ENCODE measurements around the gene PROS1. TPM values are rescaled to one million over a fixed set of nuclear protein-coding genes. Genes with fewer than 3 reads are reported as not detected.
"Not testable (repeated sequence)": the region's sequence is repeated elsewhere in the genome, so short reads cannot be mapped to it uniquely, and the experiment has no call there.

PROS1 gene
- total RNA-seq, 2 experiments from 2014 or later = not detected

GRCh38 chr3:93969997-93970396 is 3.7 kb downstream of the PROS1 start:
- Histone ChIP-seq H3K27ac (ENCODE audit: low read depth in 1 of 2, low read length in 2 of 2) (no peak overlapping the region), H3K9me3 (ENCODE audit: control insufficient read depth in 1 of 2, insufficient read depth in 1 of 2, low read length in 2 of 2) (no peaks in the 10 kb centered on the region), H3K4me3 (ENCODE audit: low read length) (no peak overlapping the region), H3K36me3 (ENCODE audit: insufficient read depth, low read length) (no peaks in the 10 kb centered on the region), H3K27me3 (ENCODE audit: control insufficient read depth in 1 of 2, insufficient read depth in 2 of 2, low read length in 2 of 2) (peaks cover 3 to 11% of the 10 kb centered on the region in 2 experiments), H3K4me1 (ENCODE audit: insufficient read depth, low read length) (peaks cover 10% of the 10 kb centered on the region)
- Mint-ChIP-seq H3K36me3 (ENCODE audit: low read depth) (no peaks in the 10 kb centered on the region), H3K27me3 (peaks cover 18% of the 10 kb centered on the region), H3K9me3 (no peaks in the 10 kb centered on the region), H3K27ac (no peak overlapping the region), H3K4me1 (ENCODE audit: low read depth) (peaks cover 12% of the 10 kb centered on the region), H3K4me3 (no peak overlapping the region)
- intact Hi-C loops (cut with DNase I, micrococcal nuclease) = no loop called here
- no peak for TF ChIP-seq CTCF (IDR thresholded peaks at IDR 0.05)
- ChIA-PET POLR2A (no interaction called here), CTCF (no interaction called here)
- ATAC-seq (ENCODE audit: poor library complexity) (no peak), DNase-seq (no peak)

GRCh38 chr3:93969443-93969842 is 4.3 kb downstream of the PROS1 start:
- no peak overlapping the region for H3K27ac Mint-ChIP-seq
- intact Hi-C loops (cut with DNase I, micrococcal nuclease) = no loop called here
- H3K9me3 ChIP-seq (ENCODE audit: control insufficient read depth in 1 of 2, insufficient read depth in 1 of 2, low read length in 2 of 2) = no peaks in the 10 kb centered on the region
- H3K9me3 Mint-ChIP-seq = no peaks in the 10 kb centered on the region
- H3K4me3 ChIP-seq (ENCODE audit: low read length) = no peak overlapping the region
- H3K4me1 Mint-ChIP-seq (ENCODE audit: low read depth) = peaks cover 12% of the 10 kb centered on the region
- DNase-seq = no peak
- no peak for ATAC-seq (ENCODE audit: poor library complexity)
- ChIA-PET CTCF (no interaction called here), POLR2A (no interaction called here)
- H3K4me1 ChIP-seq (ENCODE audit: insufficient read depth, low read length) = peaks cover 10% of the 10 kb centered on the region
- H3K36me3 ChIP-seq (ENCODE audit: insufficient read depth, low read length) = no peaks in the 10 kb centered on the region
- no peak for TF ChIP-seq CTCF (IDR thresholded peaks at IDR 0.05)
- H3K27ac ChIP-seq (ENCODE audit: low read depth in 1 of 2, low read length in 2 of 2) = no peak overlapping the region
- no peaks in the 10 kb centered on the region for H3K36me3 Mint-ChIP-seq (ENCODE audit: low read depth)
- no peak overlapping the region for H3K4me3 Mint-ChIP-seq
- peaks cover 22% of the 10 kb centered on the region for H3K27me3 Mint-ChIP-seq
- peaks cover 3 to 11% of the 10 kb centered on the region in 2 experiments for H3K27me3 ChIP-seq (ENCODE audit: control insufficient read depth in 1 of 2, insufficient read depth in 2 of 2, low read length in 2 of 2)

GRCh38 chr3:93965106-93965505 is 8.6 kb downstream of the PROS1 start:
- CTCF ChIA-PET; H3K27ac ChIP-seq (ENCODE audit: low read depth in 1 of 2, low read length in 2 of 2); DNase-seq; intact Hi-C loops (cut with DNase I, micrococcal nuclease); H3K9me3 Mint-ChIP-seq; H3K4me1 ChIP-seq (ENCODE audit: insufficient read depth, low read length); H3K9me3 ChIP-seq (ENCODE audit: control insufficient read depth in 1 of 2, insufficient read depth in 1 of 2, low read length in 2 of 2); ATAC-seq (ENCODE audit: poor library complexity); H3K4me3 Mint-ChIP-seq; H3K27me3 Mint-ChIP-seq; H3K36me3 Mint-ChIP-seq (ENCODE audit: low read depth); H3K4me3 ChIP-seq (ENCODE audit: low read length); H3K27ac Mint-ChIP-seq; H3K27me3 ChIP-seq (ENCODE audit: control insufficient read depth in 1 of 2, insufficient read depth in 2 of 2, low read length in 2 of 2); H3K36me3 ChIP-seq (ENCODE audit: insufficient read depth, low read length); H3K4me1 Mint-ChIP-seq (ENCODE audit: low read depth): not testable (repeated sequence)
- POLR2A ChIA-PET = interaction anchor here (0.7 kb wide), 1 partner anchor 12 kb away, joined by 3 read pairs; no protein-coding TSS in a partner anchor

GRCh38 chr3:93962798-93963197 is 10.9 kb downstream of the PROS1 start:
- no peak overlapping the region for H3K4me3 Mint-ChIP-seq
- DNase-seq (no peak), ATAC-seq (ENCODE audit: poor library complexity) (no peak)
- Histone ChIP-seq H3K4me3 (ENCODE audit: low read length) (no peak overlapping the region), H3K36me3 (ENCODE audit: insufficient read depth, low read length) (no peaks in the 10 kb centered on the region), H3K9me3 (ENCODE audit: control insufficient read depth in 1 of 2, insufficient read depth in 1 of 2, low read length in 2 of 2) (no peaks in the 10 kb centered on the region), H3K4me1 (ENCODE audit: insufficient read depth, low read length) (no peaks in the 10 kb centered on the region), H3K27me3 (ENCODE audit: control insufficient read depth in 1 of 2, insufficient read depth in 2 of 2, low read length in 2 of 2) (no peaks in the 10 kb centered on the region), H3K27ac (ENCODE audit: low read depth in 1 of 2, low read length in 2 of 2) (no peak overlapping the region)
- H3K4me1 Mint-ChIP-seq (ENCODE audit: low read depth) = no peaks in the 10 kb centered on the region
- H3K27me3 Mint-ChIP-seq = peaks cover 16% of the 10 kb centered on the region
- H3K9me3 Mint-ChIP-seq = no peaks in the 10 kb centered on the region
- H3K27ac Mint-ChIP-seq = no peak overlapping the region
- no peaks in the 10 kb centered on the region for H3K36me3 Mint-ChIP-seq (ENCODE audit: low read depth)
- ChIA-PET POLR2A (no interaction called here), CTCF (interaction anchor here (1.8 kb wide), 1 partner anchor 13 kb away, joined by 3 read pairs; no protein-coding TSS in a partner anchor)
- no peak for TF ChIP-seq CTCF (IDR thresholded peaks at IDR 0.05)
- intact Hi-C loops (cut with DNase I, micrococcal nuclease) = no loop called here
